GM19467 (cell line): ENCODE data around the gene HADHA.
"Not testable (repeated sequence)": the region's sequence is repeated elsewhere in the genome, so short reads cannot be mapped to it uniquely, and the experiment has no call there.

Experiments
- ATAC-seq: cut with Tn5 transposase; IDR thresholded peaks from one replicate; pipeline ENCODE4 v1.9.1; 2021; ENCODE audit warnings: mild to moderate bottlenecking, moderate library complexity; ENCODE audit not compliant: unreplicated experiment

Gene HADHA

GRCh38 chr2:26177122-26177521 lies 67.3 kb downstream of the HADHA start:
- no peak for ATAC-seq

GRCh38 chr2:26176279-26176615 lies 68.2 kb downstream of the HADHA start:
- no peak for ATAC-seq

- ATAC-seq, result no peak
Observed at GRCh38 chr2:26175466-26176278, 68.8 kb downstream of the HADHA start.

- ATAC-seq, result no peak
Observed at GRCh38 chr2:26174691-26175465, 69.6 kb downstream of the HADHA start.

GRCh38 chr2:26173776-26174482 lies 70.5 kb downstream of the HADHA start:
- no peak for ATAC-seq

- ATAC-seq, result no peak
Observed at GRCh38 chr2:26172871-26173775, 71.3 kb downstream of the HADHA start, which contains the start of gene GAREM2. Gene GAREM2, plus strand, starts transcription at chr2:26173088. Its CDS starts 133 bp downstream, at chr2:26173221.

- no peak for ATAC-seq
Observed at GRCh38 chr2:26172189-26172870, 72.1 kb downstream of the HADHA start.

GRCh38 chr2:26170795-26171194 lies 73.6 kb downstream of the HADHA start:
- ATAC-seq, result no peak

- ATAC-seq, result no peak
Observed at GRCh38 chr2:26169681-26170414, 74.6 kb downstream of the HADHA start.

- ATAC-seq, result no peak
Observed at GRCh38 chr2:26169226-26169625, 75.2 kb downstream of the HADHA start.

GRCh38 chr2:26168785-26169184 lies 75.6 kb downstream of the HADHA start:
- no peak for ATAC-seq

GRCh38 chr2:26166541-26166940 lies 77.9 kb downstream of the HADHA start:
- ATAC-seq, result not testable (repeated sequence)

- no peak for ATAC-seq
Observed at GRCh38 chr2:26165403-26165802, 79.0 kb downstream of the HADHA start.

GRCh38 chr2:26164641-26165211 lies 79.7 kb downstream of the HADHA start:
- ATAC-seq, result no peak

- no peak for ATAC-seq
Observed at GRCh38 chr2:26164231-26164630, 80.2 kb downstream of the HADHA start.

- no peak for ATAC-seq
Observed at GRCh38 chr2:26162963-26163362, 81.5 kb downstream of the HADHA start.

GRCh38 chr2:26161926-26162325 lies 82.5 kb downstream of the HADHA start:
- ATAC-seq, result no peak

- no peak for ATAC-seq
Observed at GRCh38 chr2:26157580-26157979, 86.9 kb downstream of the HADHA start.

GRCh38 chr2:26150243-26150642 lies 94.2 kb downstream of the HADHA start:
- no peak for ATAC-seq
